ENCODE measurements around the gene NFX1. TPM values are rescaled to one million over a fixed set of nuclear protein-coding genes. Genes with fewer than 3 reads are reported as not detected.
"Not testable (repeated sequence)": the region's sequence is repeated elsewhere in the genome, so short reads cannot be mapped to it uniquely, and the experiment has no call there.

Gene NFX1
- total and polyA plus RNA-seq, 9 donors, result 18.5 to 44.5 (median 34.3) TPM

GRCh38 chr9:33354651-33355211, 64.4 kb downstream of the NFX1 start:
- intact Hi-C loops (cut with DNase I), result no loop called here
- Histone ChIP-seq H3K27ac (peak overlapping the region in 1 of 2 donors; percentile 77), H3K36me3 (no peaks in the 10 kb centered on the region), H3K4me1 (ENCODE audit: insufficient read depth) (peaks cover 6% of the 10 kb centered on the region), H3K27me3 (no peaks in the 10 kb centered on the region), H3K4me3 (no peak overlapping the region), H3K9me3 (no peaks in the 10 kb centered on the region)
- WGBS, 3 donors, result 3 to 18% (median 7%) methylated on average over 5 of the region's 5 CpGs
- TF ChIP-seq EP300 (IDR thresholded peaks at IDR 0.05), result no peak
- TF ChIP-seq CTCF (IDR thresholded peaks at IDR 0.05), result no peak
- TF ChIP-seq POLR2A (IDR thresholded peaks at IDR 0.05), result no peak
- DNase-seq, result peak in 3 of 5 donors; percentile 41 to 58 (median 49)

- Histone ChIP-seq H3K27me3 (no peaks in the 10 kb centered on the region), H3K36me3 (no peaks in the 10 kb centered on the region), H3K4me1 (ENCODE audit: insufficient read depth) (peaks cover 3% of the 10 kb centered on the region), H3K27ac (peak overlapping the region in 1 of 2 donors; percentile 39), H3K4me3 (no peak overlapping the region), H3K9me3 (no peaks in the 10 kb centered on the region)
- no peak for DNase-seq
- 94 to 98% (median 96%) methylated on average over 1 of the region's 1 CpG for WGBS, 3 donors
- TF ChIP-seq CTCF (IDR thresholded peaks at IDR 0.05), result no peak
- intact Hi-C loops (cut with DNase I), result no loop called here
These were observed 65.6 kb downstream of the NFX1 start for GRCh38 chr9:33355933-33356332.

GRCh38 chr9:33358641-33359040, 68.3 kb downstream of the NFX1 start:
- H3K27me3 ChIP-seq; DNase-seq; H3K4me3 ChIP-seq; H3K4me1 ChIP-seq (ENCODE audit: insufficient read depth); intact Hi-C loops (cut with DNase I); H3K27ac ChIP-seq; H3K9me3 ChIP-seq; H3K36me3 ChIP-seq: not testable (repeated sequence)
- 97% methylated on average over 3 of the region's 3 CpGs for WGBS, 3 donors

GRCh38 chr9:33364127-33364526, 73.8 kb downstream of the NFX1 start:
- no peak for TF ChIP-seq CTCF (IDR thresholded peaks at IDR 0.05)
- no peak for TF ChIP-seq EP300 (IDR thresholded peaks at IDR 0.05)
- TF ChIP-seq POLR2A (IDR thresholded peaks at IDR 0.05), result no peak
- Histone ChIP-seq H3K4me3 (no peak overlapping the region), H3K36me3 (no peaks in the 10 kb centered on the region), H3K27ac (no peak overlapping the region), H3K27me3 (no peaks in the 10 kb centered on the region), H3K4me1 (ENCODE audit: insufficient read depth) (no peaks in the 10 kb centered on the region), H3K9me3 (no peaks in the 10 kb centered on the region)
- 71 to 83% (median 82%) methylated on average over 2 of the region's 2 CpGs for WGBS, 3 donors
- intact Hi-C loops (cut with DNase I), result no loop called here
- DNase-seq, result no peak

- H3K4me1 ChIP-seq (ENCODE audit: insufficient read depth); H3K4me3 ChIP-seq; H3K27me3 ChIP-seq; DNase-seq; intact Hi-C loops (cut with DNase I); H3K36me3 ChIP-seq; H3K27ac ChIP-seq; H3K9me3 ChIP-seq: not testable (repeated sequence)
- 92 to 96% (median 94%) methylated on average over 4 of the region's 4 CpGs for WGBS, 3 donors
These were observed 74.5 kb downstream of the NFX1 start for GRCh38 chr9:33364814-33365213.
